Natural killer cell (primary cell): Measurements from ENCODE around the gene DYSF. TPM values are rescaled to one million over a fixed set of nuclear protein-coding genes. Genes with fewer than 3 reads are reported as not detected.

Source experiments
- ATAC-seq, 3 donors: fragments of 150-1000 bp in 2 of 3; fragments of 200-7000 bp in 1 of 3; cut with Tn5 transposase; 1 replicate in 1 of 3; 2 replicates in 2 of 3; pipeline ENCODE4 v1.10.0; 2021; ENCODE audit warnings: mild to moderate bottlenecking in 2 of 3, moderate library complexity in 2 of 3
- DNase-seq, 2 donors: peaks; one replicate each; pipeline versions ENCODE4 v3.0.0 to v3.0.0-alpha.2; 2013 to 2021; ENCODE audit warnings: mixed read lengths in 1 of 2
- H3K27ac ChIP-seq: one replicate; pipeline ENCODE4 v1.5.1; 2013; ENCODE audit warnings: mild to moderate bottlenecking, low read length
- H3K27me3 ChIP-seq: one replicate; pipeline ENCODE4 v1.6.1; 2013; ENCODE audit warnings: low read length; ENCODE audit not compliant: control insufficient read depth, insufficient read depth
- H3K36me3 ChIP-seq: one replicate; pipeline ENCODE4 v1.6.1; 2013; ENCODE audit warnings: low read length; ENCODE audit not compliant: control insufficient read depth, insufficient read depth
- H3K4me1 ChIP-seq: one replicate; pipeline ENCODE4 v1.6.1; 2013; ENCODE audit warnings: low read length; ENCODE audit not compliant: control insufficient read depth, insufficient read depth
- H3K4me3 ChIP-seq: one replicate; pipeline ENCODE4 v1.5.1; 2013; ENCODE audit warnings: low read length
- H3K9me3 ChIP-seq: one replicate; pipeline ENCODE4 v1.6.1; 2013; ENCODE audit warnings: low read length; ENCODE audit not compliant: control insufficient read depth, insufficient read depth
- H3K27ac Mint-ChIP-seq, 2 donors: one replicate each; pipeline ENCODE4 v1.8.0; 2022; ENCODE audit warnings: mild to moderate bottlenecking in 2 of 2, mixed read lengths in 2 of 2, moderate library complexity in 1 of 2
- H3K27me3 Mint-ChIP-seq, 2 donors: one replicate each; pipeline ENCODE4 v1.8.0; 2022; ENCODE audit warnings: low read depth in 2 of 2, mixed read lengths in 2 of 2
- H3K36me3 Mint-ChIP-seq: one replicate; pipeline ENCODE4 v1.8.0; 2022; ENCODE audit warnings: mixed read lengths
- H3K4me1 Mint-ChIP-seq, 2 donors: one replicate each; pipeline ENCODE4 v1.8.0; 2022; ENCODE audit warnings: mixed read lengths in 2 of 2
- H3K4me3 Mint-ChIP-seq: one replicate; pipeline ENCODE4 v1.8.0; 2022; ENCODE audit warnings: mild to moderate bottlenecking, moderate library complexity, mixed read lengths
- H3K9me3 Mint-ChIP-seq, 2 donors: one replicate each; pipeline ENCODE4 v1.8.0; 2022; ENCODE audit warnings: mixed read lengths in 2 of 2
- WGBS: methylation state at CpG from one replicate; pipeline ENCODE4 v1.1.7; 2013; ENCODE audit warnings: missing lambda C conversion rate; ENCODE audit not compliant: insufficient coverage; 5-methylcytosine and 5-hydroxymethylcytosine counted together
- intact Hi-C: fragments of 100-400 bp; cut with micrococcal nuclease; formaldehyde crosslinking; loops from one replicate; pipeline ENCODE4 v1.14.2; 2022
- total RNA-seq, 4 donors: library from RNA; stranded (reverse); fragments of 120-200 nt in 1 of 4; gene quantifications; one replicate each; pipeline versions ENCODE4 v1.2.3 to v1.2.4, GENCODE V29; 2013 to 2022
- TF ChIP-seq, protein P1 (sequence below): fragments of 200-600 bp; IDR thresholded peaks from one replicate; pipeline ENCODE4 v1.8.0; 2022; ENCODE audit warnings: antibody characterized with exemption

Gene DYSF
- total RNA-seq, 3 donors from 2014 or later (not counting 1 experiment from before 2014, with no cell fraction given), result 11.4 to 19.5 (median 12.4) TPM

DNA sequence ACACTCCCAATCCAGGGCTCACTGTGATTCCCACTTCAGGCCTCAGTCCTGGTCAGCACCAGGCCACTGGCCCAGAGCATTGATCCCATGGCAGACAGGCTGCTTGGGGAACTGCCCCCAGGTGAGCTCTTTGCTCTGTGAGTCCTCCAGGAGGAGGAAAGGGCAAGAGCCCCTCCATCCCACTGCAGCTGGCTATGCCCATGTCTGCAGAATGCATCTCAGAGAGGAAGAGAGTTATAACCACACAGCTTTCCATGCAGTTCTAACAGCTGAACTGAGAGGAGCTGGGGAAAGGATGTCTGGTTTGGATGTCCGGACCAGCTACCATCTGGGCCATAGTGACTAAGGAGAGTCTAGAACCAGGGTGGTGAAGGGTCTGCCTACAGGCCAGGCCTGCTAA, 230.3 kb downstream of the DYSF start:
- H3K27me3 ChIP-seq, result no peaks in the 10 kb centered on the region
- H3K27ac ChIP-seq, result no peak overlapping the region
- ATAC-seq (no peak), DNase-seq (no peak)
- H3K4me1 ChIP-seq, result no peaks in the 10 kb centered on the region
- H3K4me3 ChIP-seq, result no peak overlapping the region
- Mint-ChIP-seq H3K27ac (no peak overlapping the region), H3K27me3 (no peaks in the 10 kb centered on the region), H3K4me3 (no peak overlapping the region), H3K36me3 (no peaks in the 10 kb centered on the region), H3K9me3 (no peaks in the 10 kb centered on the region), H3K4me1 (no peaks in the 10 kb centered on the region)
- WGBS, result 93% methylated on average over 1 of the region's 1 CpG
- TF ChIP-seq, protein P1, sequence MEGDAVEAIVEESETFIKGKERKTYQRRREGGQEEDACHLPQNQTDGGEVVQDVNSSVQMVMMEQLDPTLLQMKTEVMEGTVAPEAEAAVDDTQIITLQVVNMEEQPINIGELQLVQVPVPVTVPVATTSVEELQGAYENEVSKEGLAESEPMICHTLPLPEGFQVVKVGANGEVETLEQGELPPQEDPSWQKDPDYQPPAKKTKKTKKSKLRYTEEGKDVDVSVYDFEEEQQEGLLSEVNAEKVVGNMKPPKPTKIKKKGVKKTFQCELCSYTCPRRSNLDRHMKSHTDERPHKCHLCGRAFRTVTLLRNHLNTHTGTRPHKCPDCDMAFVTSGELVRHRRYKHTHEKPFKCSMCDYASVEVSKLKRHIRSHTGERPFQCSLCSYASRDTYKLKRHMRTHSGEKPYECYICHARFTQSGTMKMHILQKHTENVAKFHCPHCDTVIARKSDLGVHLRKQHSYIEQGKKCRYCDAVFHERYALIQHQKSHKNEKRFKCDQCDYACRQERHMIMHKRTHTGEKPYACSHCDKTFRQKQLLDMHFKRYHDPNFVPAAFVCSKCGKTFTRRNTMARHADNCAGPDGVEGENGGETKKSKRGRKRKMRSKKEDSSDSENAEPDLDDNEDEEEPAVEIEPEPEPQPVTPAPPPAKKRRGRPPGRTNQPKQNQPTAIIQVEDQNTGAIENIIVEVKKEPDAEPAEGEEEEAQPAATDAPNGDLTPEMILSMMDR, result no peak
- H3K36me3 ChIP-seq, result no peaks in the 10 kb centered on the region
- intact Hi-C loops, result no loop called here
- no peaks in the 10 kb centered on the region for H3K9me3 ChIP-seq

DNA sequence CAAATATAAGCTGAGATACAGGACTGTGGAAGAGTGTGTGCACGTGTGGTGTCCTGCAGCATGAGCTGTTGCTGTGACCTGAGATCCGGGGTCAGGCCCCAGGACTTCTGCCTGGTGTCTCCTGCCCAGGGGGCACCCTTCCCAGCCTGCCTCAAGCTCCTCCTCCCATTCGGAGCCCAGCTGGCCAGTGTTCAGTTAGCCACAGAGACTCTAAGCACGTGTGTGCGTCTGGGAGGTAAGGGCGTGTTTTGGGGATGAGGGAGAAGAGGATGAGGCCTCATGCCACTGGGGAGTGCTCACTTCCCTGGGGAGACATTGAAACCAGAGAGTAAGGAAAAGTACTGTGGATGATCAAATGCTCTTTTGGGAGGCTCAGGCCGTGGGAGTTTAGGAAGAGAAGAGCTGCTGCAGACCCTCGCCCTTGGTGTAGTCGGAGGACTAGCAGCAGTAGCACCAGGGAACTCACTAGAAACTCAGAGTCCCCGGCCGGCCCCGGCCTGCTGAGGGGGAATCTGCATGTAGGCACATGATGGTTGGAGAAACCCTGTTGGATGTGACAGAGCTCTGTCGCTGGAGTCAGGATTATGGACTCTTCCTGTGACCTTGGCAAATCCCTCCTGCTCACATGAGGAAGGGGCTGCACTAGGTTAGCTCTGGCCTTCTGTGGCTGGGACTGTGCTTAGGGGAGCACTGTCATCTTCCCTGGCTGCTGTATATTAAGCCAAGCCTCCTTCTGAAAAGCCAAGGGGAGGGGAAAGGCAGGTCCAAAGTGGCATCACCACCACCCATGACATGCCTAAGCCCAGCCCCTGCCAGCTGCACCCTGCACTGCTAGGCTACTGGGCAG, 231.1 kb downstream of the DYSF start:
- Histone ChIP-seq H3K36me3 (no peaks in the 10 kb centered on the region), H3K4me3 (no peak overlapping the region), H3K9me3 (no peaks in the 10 kb centered on the region), H3K4me1 (no peaks in the 10 kb centered on the region), H3K27me3 (no peaks in the 10 kb centered on the region), H3K27ac (no peak overlapping the region)
- no peaks in the 10 kb centered on the region for H3K36me3 Mint-ChIP-seq
- no peak overlapping the region for H3K4me3 Mint-ChIP-seq
- no peak overlapping the region for H3K27ac Mint-ChIP-seq
- TF ChIP-seq, protein P1, result no peak
- DNase-seq (no peak), ATAC-seq (no peak)
- WGBS, result 90% methylated on average over 12 of the region's 13 CpGs
- no peaks in the 10 kb centered on the region for H3K9me3 Mint-ChIP-seq
- H3K4me1 Mint-ChIP-seq, result no peaks in the 10 kb centered on the region
- intact Hi-C loops, result no loop called here
- no peaks in the 10 kb centered on the region for H3K27me3 Mint-ChIP-seq

DNA sequence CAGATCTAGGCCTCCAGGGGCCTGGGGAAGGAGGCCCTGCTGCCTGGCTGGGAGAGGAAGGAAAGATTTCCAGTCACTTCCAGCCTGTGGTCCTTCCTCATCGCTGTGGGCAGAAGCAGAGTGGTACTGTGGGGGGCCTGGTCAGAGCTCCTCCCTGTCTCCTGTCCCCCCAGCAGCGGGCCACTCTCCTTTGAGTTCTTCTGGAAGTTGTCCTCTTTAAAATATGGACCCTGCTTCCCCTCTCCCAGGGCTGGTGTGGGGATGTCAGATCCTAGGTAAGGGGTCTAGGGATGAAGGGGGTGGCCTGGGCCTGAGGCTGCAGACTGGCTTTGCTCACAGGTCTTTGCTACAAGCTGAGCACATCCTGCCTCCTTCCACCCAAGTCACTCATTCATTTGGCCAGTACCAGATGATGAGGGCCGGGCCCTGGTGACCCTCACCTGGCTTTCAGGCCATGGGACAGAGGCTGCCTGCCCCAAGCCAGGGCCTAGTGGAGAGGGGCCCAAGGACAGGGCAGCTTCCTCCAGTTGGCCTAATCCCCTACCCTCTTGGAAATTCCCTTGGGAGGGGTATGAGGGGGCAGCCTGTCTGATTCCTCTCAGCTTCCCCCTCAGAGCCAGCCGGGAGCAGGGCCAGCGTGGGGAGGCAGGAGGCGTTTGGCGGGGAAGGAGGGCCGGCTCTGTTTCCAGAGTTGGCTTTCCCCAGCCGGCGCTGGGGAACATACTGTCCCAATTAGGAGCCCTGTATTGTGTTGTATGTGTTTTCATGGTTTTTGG, 231.9 kb downstream of the DYSF start:
- Mint-ChIP-seq H3K36me3 (no peaks in the 10 kb centered on the region), H3K27me3 (no peaks in the 10 kb centered on the region), H3K4me1 (no peaks in the 10 kb centered on the region), H3K9me3 (no peaks in the 10 kb centered on the region), H3K27ac (no peak overlapping the region), H3K4me3 (no peak overlapping the region)
- DNase-seq (no peak), ATAC-seq (no peak)
- Histone ChIP-seq H3K36me3 (no peaks in the 10 kb centered on the region), H3K4me1 (no peaks in the 10 kb centered on the region), H3K27ac (no peak overlapping the region), H3K27me3 (no peaks in the 10 kb centered on the region), H3K4me3 (no peak overlapping the region), H3K9me3 (no peaks in the 10 kb centered on the region)
- WGBS, result 89% methylated on average over 9 of the region's 10 CpGs
- TF ChIP-seq, protein P1, result no peak
- intact Hi-C loops, result no loop called here
